GM12875 (cell line): ENCODE results near the gene ADGRF1.

Experiments used
- H3K4me3 ChIP-seq: one replicate; pipeline ENCODE4 v1.5.1; 2011; ENCODE audit warnings: low read depth, low read length, control low read depth
- TF ChIP-seq, protein P1 (sequence below): IDR thresholded peaks from 2 replicates; pipeline ENCODE4 v1.5.1; 2011; ENCODE audit warnings: low read depth, mild to moderate bottlenecking, control low read depth, inconsistent platforms, low read length, moderate library complexity, borderline replicate concordance; ENCODE audit not compliant: insufficient read depth

Gene ADGRF1

DNA sequence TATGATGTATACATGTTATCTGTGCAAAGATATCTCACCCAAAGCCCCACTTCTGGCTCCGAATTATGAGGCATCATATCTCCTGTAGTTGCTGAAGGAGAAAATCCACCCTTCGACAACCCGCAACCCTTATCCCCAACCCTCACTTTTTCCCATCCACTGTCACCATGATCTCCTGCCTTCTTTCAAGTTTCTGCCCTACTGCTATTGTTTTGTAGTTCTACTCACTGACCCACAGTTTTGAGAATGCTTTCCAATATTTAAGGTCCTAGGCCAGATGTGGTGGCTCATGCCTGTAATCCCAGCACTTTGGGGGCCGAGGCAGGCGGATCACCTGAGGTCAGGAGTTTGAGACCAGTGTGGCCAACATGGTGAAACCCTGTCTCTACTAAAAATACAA, 22.2 kb downstream of the ADGRF1 start:
- TF ChIP-seq, protein P1, sequence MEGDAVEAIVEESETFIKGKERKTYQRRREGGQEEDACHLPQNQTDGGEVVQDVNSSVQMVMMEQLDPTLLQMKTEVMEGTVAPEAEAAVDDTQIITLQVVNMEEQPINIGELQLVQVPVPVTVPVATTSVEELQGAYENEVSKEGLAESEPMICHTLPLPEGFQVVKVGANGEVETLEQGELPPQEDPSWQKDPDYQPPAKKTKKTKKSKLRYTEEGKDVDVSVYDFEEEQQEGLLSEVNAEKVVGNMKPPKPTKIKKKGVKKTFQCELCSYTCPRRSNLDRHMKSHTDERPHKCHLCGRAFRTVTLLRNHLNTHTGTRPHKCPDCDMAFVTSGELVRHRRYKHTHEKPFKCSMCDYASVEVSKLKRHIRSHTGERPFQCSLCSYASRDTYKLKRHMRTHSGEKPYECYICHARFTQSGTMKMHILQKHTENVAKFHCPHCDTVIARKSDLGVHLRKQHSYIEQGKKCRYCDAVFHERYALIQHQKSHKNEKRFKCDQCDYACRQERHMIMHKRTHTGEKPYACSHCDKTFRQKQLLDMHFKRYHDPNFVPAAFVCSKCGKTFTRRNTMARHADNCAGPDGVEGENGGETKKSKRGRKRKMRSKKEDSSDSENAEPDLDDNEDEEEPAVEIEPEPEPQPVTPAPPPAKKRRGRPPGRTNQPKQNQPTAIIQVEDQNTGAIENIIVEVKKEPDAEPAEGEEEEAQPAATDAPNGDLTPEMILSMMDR, result no peak
- no peak overlapping the region for H3K4me3 ChIP-seq

DNA sequence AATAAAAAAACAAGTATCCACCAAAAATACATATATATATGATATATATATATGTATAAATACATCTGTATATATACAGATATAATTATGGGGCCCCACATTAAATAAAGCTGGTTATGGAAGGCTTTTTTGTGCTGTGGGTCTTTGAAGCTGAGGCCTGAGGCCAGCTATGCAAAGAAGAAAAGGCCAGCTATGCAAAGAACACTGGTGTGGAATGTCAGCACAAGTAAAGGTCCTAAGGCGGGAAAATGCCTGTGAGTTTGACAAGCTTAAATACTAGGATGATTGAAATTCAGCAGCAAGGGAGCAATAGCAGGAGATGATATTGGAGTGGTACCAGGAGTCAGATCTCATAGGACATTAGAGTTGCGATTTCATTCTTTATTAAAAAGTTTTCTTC, 25.2 kb downstream of the ADGRF1 start:
- H3K4me3 ChIP-seq, result no peak overlapping the region
- TF ChIP-seq, protein P1, result no peak

- H3K4me3 ChIP-seq, result no peak overlapping the region
- TF ChIP-seq, protein P1, result no peak
Observed at GRCh38 chr6:47016261-47016660, 25.9 kb downstream of the ADGRF1 start.

GRCh38 chr6:47014401-47014800, 27.7 kb downstream of the ADGRF1 start:
- H3K4me3 ChIP-seq, result no peak overlapping the region
- TF ChIP-seq, protein P1, result no peak

- TF ChIP-seq, protein P1, result no peak
- H3K4me3 ChIP-seq, result no peak overlapping the region
Observed at GRCh38 chr6:47009583-47009982, 32.5 kb downstream of the ADGRF1 start.

DNA sequence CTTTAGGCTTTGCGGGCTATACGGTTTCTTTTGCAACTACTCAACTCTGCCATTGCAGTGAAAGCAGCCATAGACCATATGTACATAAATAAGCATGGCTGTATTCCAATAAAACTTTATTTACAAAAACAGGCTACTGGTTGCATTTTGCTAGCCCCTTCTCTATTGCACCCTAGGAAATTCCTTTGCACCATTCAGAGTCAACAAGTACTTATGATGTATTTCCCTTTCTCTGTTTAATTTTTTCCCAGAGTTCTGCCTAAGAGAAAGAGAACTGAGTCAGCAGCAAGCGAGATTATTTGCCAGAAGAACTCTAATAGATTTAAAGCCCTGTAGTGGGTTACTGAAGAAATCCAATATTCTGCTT, 33.8 kb downstream of the ADGRF1 start:
- H3K4me3 ChIP-seq, result no peak overlapping the region
- TF ChIP-seq, protein P1, result no peak

DNA sequence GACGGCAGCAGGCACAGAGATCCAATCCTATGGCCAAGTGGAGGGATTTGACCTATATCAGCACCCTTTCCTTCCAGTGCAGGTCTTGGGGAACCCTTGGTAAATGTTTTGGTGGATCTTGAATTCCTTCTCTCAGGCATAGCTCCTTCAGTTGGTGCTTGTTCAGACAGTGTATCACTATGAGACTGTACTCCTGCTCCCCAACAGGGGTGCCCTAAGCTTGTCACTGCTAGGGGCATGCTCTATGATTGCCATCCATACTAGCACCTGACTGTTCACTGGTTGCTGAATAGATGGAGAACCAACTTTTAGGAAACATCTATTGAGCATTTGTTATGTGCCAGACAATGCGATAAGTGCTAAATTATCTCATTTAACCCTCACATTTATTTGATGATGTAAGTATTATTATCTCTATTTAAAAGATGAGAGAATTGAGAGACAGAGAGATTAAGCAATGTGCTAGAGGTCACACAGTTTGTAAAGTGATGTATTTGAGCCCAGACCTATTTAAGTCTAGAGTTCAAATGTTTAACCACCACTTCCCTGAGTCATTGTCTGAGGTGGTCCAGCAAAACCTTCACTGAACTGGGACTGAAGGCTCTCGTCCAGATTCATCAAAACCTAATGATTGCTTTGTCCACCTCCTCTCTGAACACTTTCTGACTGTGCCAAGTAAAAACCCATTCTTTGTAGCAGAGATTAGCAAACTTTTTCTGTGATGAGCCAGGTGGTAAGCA, 34.3 kb downstream of the ADGRF1 start:
- no peak overlapping the region for H3K4me3 ChIP-seq
- TF ChIP-seq, protein P1, result no peak
